Measurements from ENCODE around the gene RAVER2.

DNA sequence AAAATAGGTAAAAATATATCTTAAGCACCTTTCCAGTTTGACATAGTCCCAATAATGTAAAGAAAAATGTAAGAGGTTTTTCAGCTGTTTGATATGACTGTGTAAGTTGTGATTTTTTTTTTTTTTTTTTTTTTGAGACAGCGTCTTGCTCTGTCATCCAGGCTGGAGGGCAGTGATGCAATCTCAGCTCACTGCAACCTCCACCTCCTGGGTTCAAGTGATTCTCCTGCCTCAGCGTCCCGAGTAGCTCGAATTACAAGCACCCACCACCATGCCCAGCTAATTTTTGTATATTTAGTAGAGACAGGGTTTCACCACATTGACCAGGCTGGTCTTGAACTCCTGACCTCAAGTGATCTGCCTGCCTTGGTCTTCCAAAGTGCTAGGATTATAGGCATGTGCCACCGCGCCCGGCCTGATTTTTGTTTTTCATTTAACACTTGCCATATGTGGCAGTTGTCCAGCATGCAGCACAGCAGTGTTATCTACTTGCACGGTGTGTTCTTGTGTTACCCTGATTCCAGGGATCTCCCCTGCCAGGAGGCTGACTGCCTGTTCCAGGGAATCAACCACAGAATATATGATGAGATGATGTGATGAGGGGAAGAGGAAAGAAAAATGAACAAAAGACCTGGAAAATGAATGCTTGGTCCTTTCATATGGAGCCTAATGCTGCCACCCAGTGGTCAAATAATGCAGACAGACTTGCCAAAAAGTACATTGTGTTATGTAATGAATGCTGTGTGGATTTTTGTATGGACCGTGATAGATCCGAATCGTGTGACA, 79.0 kb downstream of the RAVER2 start:
- TF ChIP-seq CTCF (IDR thresholded peaks at IDR 0.05; ENCODE audit: poor library complexity) (peak; percentile 89), EZH2 (IDR thresholded peaks at IDR 0.05; ENCODE audit: borderline replicate concordance) (no peak), EZH2phosphoT487 (IDR thresholded peaks at IDR 0.05; ENCODE audit: low read depth, severe bottlenecking, unreplicated experiment) (no peak)
